Activated CD4-positive, alpha-beta T cell treated with anti-CD3 and anti-CD28 coated beads, Interleukin-2, amount 10 ng/mL, durations not matched to agents 7 days and 5 days (primary cell): ENCODE results near the gene SLC49A3. TPM values are rescaled to one million over a fixed set of nuclear protein-coding genes. Genes with fewer than 3 reads are reported as not detected.
"Not testable (repeated sequence)": the region's sequence is repeated elsewhere in the genome, so short reads cannot be mapped to it uniquely, and the experiment has no call there.

Experiments
- CTCF ChIA-PET: fragments of 350-600 bp; sonication (Branson Sonifier 250); formaldehyde crosslinking; loops from one replicate; lab custom pipeline; 2021; ENCODE audit warnings: antibody characterized with exemption; lab: Charles Lee
- POLR2A ChIA-PET: fragments of 350-600 bp; sonication (Branson Sonifier 250); formaldehyde crosslinking; loops from one replicate; lab custom pipeline; 2021; ENCODE audit warnings: antibody characterized with exemption; lab: Charles Lee
- DNase-seq: peaks from one replicate; pipeline ENCODE4 v3.0.0-alpha.2; 2020
- H3K27ac Mint-ChIP-seq: one replicate; pipeline ENCODE4 v1.8.0; 2021; ENCODE audit warnings: mild to moderate bottlenecking, moderate library complexity, mixed read lengths
- H3K27me3 Mint-ChIP-seq: one replicate; pipeline ENCODE4 v1.8.0; 2021; ENCODE audit warnings: mixed read lengths
- H3K36me3 Mint-ChIP-seq: one replicate; pipeline ENCODE4 v1.8.0; 2021; ENCODE audit warnings: low read depth, mixed read lengths
- H3K4me1 Mint-ChIP-seq: one replicate; pipeline ENCODE4 v1.8.0; 2021; ENCODE audit warnings: mixed read lengths
- H3K4me3 Mint-ChIP-seq: one replicate; pipeline ENCODE4 v1.8.0; 2021; ENCODE audit warnings: mild to moderate bottlenecking, moderate library complexity, mixed read lengths
- H3K9me3 Mint-ChIP-seq: one replicate; pipeline ENCODE4 v1.8.0; 2021; ENCODE audit warnings: mixed read lengths
- total RNA-seq, 2 experiments: library from RNA; stranded (reverse); gene quantifications; one replicate each; pipeline ENCODE4 v1.2.3, GENCODE V29; 2021

The SLC49A3 gene
- total RNA-seq, 2 experiments from 2014 or later = 0.35 TPM; not detected in 1

DNA sequence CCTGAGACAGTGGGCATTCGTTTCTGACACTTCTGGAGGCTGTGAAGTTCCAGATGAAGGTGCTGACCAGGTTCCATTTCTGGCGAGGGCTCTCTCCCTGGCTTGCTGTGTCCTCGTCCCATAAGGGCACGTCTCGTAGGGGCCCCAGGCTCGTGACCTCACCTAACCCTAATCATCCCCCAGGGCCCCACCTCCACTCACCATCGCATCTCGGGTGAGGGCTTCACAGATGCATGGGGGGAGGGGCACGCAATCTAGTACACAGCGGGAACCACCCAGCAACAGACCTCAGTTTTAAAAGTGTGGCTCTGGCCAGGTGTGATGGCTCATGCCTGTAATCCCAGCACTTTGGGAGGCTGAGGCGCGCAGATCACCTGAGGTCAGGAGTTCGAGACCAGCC is 41.5 kb downstream of the SLC49A3 start:
- DNase-seq = no peak
- ChIA-PET POLR2A (no interaction called here), CTCF (interaction anchor here (2.2 kb wide), 1 partner anchor 23 kb away, joined by 5 read pairs; the partner anchor contains the start of gene PDE6B)
- Mint-ChIP-seq H3K4me3 (no peak overlapping the region), H3K4me1 (peaks cover 5% of the 10 kb centered on the region), H3K36me3 (no peaks in the 10 kb centered on the region), H3K27ac (no peak overlapping the region), H3K9me3 (peaks cover 14% of the 10 kb centered on the region), H3K27me3 (peaks cover 3% of the 10 kb centered on the region)

GRCh38 chr4:646460-646859 is 42.5 kb downstream of the SLC49A3 start:
- DNase-seq = no peak
- H3K36me3 Mint-ChIP-seq = no peaks in the 10 kb centered on the region
- peaks cover 14% of the 10 kb centered on the region for H3K9me3 Mint-ChIP-seq
- H3K4me1 Mint-ChIP-seq = peaks cover 5% of the 10 kb centered on the region
- no peak overlapping the region for H3K27ac Mint-ChIP-seq
- ChIA-PET CTCF (no interaction called here), POLR2A (no interaction called here)
- H3K27me3 Mint-ChIP-seq = peaks cover 3% of the 10 kb centered on the region
- H3K4me3 Mint-ChIP-seq = peak overlapping the region; percentile 20

DNA sequence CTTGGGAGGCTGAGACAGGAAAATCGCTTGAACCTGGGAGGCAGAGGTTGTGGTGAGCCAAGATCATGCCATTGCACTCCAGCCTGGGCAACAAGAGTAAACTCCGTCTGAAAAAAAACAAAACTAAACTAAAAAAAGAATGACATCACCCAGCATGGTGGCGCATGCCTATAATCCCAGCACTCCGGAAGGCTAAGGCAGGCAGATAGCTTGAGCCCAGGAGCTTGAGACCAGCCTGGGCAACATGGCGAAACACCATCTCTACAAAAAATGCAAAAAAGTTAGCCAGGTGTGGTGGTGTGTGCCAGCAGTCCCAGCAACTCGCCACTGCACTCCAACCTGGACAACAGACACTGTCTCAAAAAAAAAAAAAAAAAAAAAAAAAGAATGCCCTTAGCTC is 46.6 kb downstream of the SLC49A3 start:
- CTCF ChIA-PET = interaction anchor here (1.5 kb wide), 1 partner anchor 95 kb away, joined by 4 read pairs; no protein-coding TSS in a partner anchor
- H3K27me3 Mint-ChIP-seq, H3K4me3 Mint-ChIP-seq, POLR2A ChIA-PET, H3K27ac Mint-ChIP-seq, DNase-seq, H3K4me1 Mint-ChIP-seq, H3K36me3 Mint-ChIP-seq: not testable (repeated sequence)
- peaks cover 16% of the 10 kb centered on the region for H3K9me3 Mint-ChIP-seq

DNA sequence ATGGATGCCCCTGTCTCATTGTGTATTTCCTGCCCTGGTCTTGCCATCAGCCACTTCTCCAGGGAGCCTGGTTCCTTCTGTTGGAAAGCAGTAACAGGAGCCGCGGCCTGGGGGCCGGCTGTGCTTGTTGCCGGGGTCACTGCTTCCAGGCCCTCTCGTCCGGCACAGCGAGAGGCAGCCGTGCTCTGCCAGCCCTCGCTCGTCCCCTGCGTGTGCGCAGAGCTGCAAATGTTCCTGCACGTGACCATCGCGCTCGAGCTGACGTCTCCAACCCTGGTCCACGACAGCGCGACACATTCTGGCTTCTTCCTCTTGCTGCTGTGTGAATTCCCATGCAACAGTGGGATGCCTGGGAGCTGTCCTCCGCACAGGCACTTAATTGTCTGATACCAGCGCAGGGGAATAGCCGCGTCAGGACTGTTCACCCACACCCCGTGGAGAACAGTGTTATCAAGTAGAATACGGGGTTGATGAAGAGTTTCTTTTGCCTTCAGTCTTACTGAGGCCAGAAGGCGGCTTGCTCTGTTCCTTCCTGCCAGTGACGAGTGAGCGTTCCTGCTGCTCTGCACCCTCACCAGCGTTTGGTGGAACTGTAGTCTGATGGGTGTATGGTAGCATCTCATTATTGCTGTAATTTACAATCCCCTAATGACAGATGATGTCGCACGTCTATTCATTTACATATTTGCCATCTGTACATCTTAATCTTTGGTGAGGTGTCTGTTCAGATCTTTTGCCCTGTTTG is 51.2 kb downstream of the SLC49A3 start:
- H3K4me3 Mint-ChIP-seq = no peak overlapping the region
- no peaks in the 10 kb centered on the region for H3K27me3 Mint-ChIP-seq
- peaks cover 4% of the 10 kb centered on the region for H3K9me3 Mint-ChIP-seq
- no peaks in the 10 kb centered on the region for H3K4me1 Mint-ChIP-seq
- H3K36me3 Mint-ChIP-seq = no peaks in the 10 kb centered on the region
- H3K27ac Mint-ChIP-seq = no peak overlapping the region
- ChIA-PET POLR2A (no interaction called here), CTCF (interaction anchor here (0.5 kb wide), 1 partner anchor 52 kb away, joined by 3 read pairs; no protein-coding TSS in a partner anchor)
- DNase-seq = no peak

DNA sequence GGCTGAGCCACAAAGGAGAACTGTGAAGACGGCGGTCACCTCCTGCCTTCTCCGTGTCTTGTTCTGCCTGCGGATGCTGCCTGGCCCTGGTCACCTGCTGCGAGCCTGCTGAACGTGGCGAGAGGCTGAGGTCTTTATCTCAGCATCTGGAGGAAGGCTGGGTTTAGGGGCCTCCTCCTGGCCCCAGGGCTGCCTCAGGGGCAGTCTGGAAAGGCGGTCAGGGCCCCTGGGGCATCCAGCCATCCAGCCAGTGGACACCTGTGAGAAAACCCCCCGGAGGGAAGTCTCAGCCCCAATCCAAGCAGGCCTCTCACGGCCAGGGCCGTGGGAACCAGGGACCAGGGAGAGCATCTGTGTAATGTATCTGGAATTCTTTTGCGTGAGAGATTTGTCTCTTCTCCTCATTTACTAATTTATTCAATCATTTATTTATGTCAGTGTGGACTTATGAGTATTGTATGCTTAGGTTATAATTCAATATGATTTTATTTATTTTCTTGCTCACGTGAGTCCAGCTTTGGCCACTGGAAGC is 52.3 kb downstream of the SLC49A3 start:
- Mint-ChIP-seq H3K27me3 (no peaks in the 10 kb centered on the region), H3K36me3 (no peaks in the 10 kb centered on the region), H3K9me3 (peaks cover 9% of the 10 kb centered on the region), H3K27ac (no peak overlapping the region), H3K4me1 (no peaks in the 10 kb centered on the region), H3K4me3 (no peak overlapping the region)
- POLR2A ChIA-PET = no interaction called here
- no peak for DNase-seq
- CTCF ChIA-PET = no interaction called here

GRCh38 chr4:635851-636627 is 52.9 kb downstream of the SLC49A3 start:
- H3K36me3 Mint-ChIP-seq = no peaks in the 10 kb centered on the region
- H3K27me3 Mint-ChIP-seq = no peaks in the 10 kb centered on the region
- no peaks in the 10 kb centered on the region for H3K4me1 Mint-ChIP-seq
- H3K27ac Mint-ChIP-seq = no peak overlapping the region
- POLR2A ChIA-PET = no interaction called here
- no peak overlapping the region for H3K4me3 Mint-ChIP-seq
- H3K9me3 Mint-ChIP-seq = peaks cover 12% of the 10 kb centered on the region
- DNase-seq = no peak
- CTCF ChIA-PET = no interaction called here

GRCh38 chr4:635066-635835 is 53.7 kb downstream of the SLC49A3 start:
- DNase-seq, H3K27me3 Mint-ChIP-seq, CTCF ChIA-PET, H3K27ac Mint-ChIP-seq, POLR2A ChIA-PET, H3K36me3 Mint-ChIP-seq, H3K4me1 Mint-ChIP-seq, H3K4me3 Mint-ChIP-seq: not testable (repeated sequence)
- peaks cover 14% of the 10 kb centered on the region for H3K9me3 Mint-ChIP-seq

- no peak overlapping the region for H3K27ac Mint-ChIP-seq
- no peak overlapping the region for H3K4me3 Mint-ChIP-seq
- CTCF ChIA-PET = no interaction called here
- no peaks in the 10 kb centered on the region for H3K4me1 Mint-ChIP-seq
- POLR2A ChIA-PET = no interaction called here
- no peak for DNase-seq
- peaks cover 14% of the 10 kb centered on the region for H3K9me3 Mint-ChIP-seq
- H3K27me3 Mint-ChIP-seq = no peaks in the 10 kb centered on the region
- H3K36me3 Mint-ChIP-seq = no peaks in the 10 kb centered on the region
These were observed 54.4 kb downstream of the SLC49A3 start for GRCh38 chr4:634599-634985.

GRCh38 chr4:633976-634598 is 54.9 kb downstream of the SLC49A3 start:
- H3K27ac Mint-ChIP-seq = no peak overlapping the region
- no peaks in the 10 kb centered on the region for H3K36me3 Mint-ChIP-seq
- no peak overlapping the region for H3K4me3 Mint-ChIP-seq
- POLR2A ChIA-PET = no interaction called here
- H3K4me1 Mint-ChIP-seq = no peaks in the 10 kb centered on the region
- H3K9me3 Mint-ChIP-seq = peaks cover 14% of the 10 kb centered on the region
- CTCF ChIA-PET = no interaction called here
- H3K27me3 Mint-ChIP-seq = no peaks in the 10 kb centered on the region
- no peak for DNase-seq

DNA sequence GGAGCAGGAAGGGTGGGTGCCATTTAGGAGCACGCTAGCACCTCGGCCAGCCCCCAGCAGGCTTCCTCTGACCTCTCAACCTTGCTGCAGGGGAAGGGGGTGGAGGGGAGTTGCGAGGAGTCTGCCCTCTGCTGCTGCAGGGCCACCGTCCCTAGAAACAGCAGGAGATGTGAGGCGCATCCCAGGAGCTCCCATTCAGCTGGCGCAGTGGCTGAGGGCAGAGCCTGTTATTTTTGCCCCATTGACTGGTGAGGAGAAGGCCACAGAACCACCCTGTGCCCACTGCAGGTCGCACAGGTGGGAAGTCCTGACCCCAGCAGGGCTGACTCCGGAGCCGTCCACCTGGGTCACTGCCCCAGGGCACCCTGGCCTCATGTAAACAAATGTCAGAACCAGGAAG is 55.5 kb downstream of the SLC49A3 start:
- DNase-seq = no peak
- Mint-ChIP-seq H3K9me3 (peaks cover 14% of the 10 kb centered on the region), H3K27ac (no peak overlapping the region), H3K36me3 (no peaks in the 10 kb centered on the region), H3K27me3 (no peaks in the 10 kb centered on the region), H3K4me3 (no peak overlapping the region), H3K4me1 (no peaks in the 10 kb centered on the region)
- ChIA-PET CTCF (no interaction called here), POLR2A (no interaction called here)

DNA sequence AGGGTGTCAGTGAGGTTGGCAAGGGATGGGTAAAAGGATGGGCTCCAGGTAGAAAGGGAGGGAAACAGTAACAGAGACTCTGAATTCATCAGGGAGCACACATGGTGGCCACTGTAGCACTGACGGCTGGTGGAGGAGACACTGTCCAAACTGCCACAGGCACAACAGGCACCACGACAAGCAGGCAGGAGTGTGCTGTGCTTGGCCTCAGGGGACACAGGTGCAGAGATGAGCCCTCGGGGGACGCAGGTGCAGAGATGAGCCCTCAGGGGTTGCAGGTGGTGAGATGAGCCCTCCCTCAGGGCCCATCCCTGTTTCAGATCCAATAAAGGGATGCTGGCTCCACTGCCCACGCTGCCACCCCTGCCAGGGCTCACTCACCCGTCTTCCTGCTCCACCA is 56.0 kb downstream of the SLC49A3 start:
- POLR2A ChIA-PET = no interaction called here
- no peaks in the 10 kb centered on the region for H3K4me1 Mint-ChIP-seq
- DNase-seq = no peak
- peaks cover 14% of the 10 kb centered on the region for H3K9me3 Mint-ChIP-seq
- H3K36me3 Mint-ChIP-seq = no peaks in the 10 kb centered on the region
- H3K27me3 Mint-ChIP-seq = no peaks in the 10 kb centered on the region
- no peak overlapping the region for H3K27ac Mint-ChIP-seq
- CTCF ChIA-PET = no interaction called here
- no peak overlapping the region for H3K4me3 Mint-ChIP-seq

DNA sequence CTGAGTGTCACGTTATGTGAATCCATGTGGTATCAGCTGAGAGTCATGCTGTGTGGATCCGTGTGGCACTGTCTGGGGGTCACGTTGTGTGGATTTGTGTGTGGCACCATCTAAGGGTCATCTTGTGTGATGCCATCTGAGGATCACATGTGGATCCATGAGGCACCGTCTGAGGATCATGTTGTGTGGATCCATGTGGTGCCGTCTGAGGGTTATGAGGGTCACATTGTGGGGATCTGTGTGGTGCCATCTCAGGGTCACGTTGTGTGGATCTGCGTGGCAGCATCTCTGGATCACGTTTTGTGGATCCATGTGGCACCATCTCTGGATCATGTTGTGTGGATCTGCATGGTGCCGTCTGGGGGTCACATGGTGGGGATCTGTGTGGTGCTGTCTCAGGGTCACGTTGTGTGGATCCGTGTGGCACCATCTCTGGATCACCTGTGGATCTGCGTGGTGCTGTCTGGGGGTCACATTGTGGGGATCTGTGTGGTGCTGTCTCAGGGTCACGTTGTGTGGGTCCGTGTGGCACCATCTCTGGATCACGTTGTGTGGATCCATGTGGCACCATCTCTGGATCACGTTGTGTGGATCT is 56.7 kb downstream of the SLC49A3 start:
- H3K27me3 Mint-ChIP-seq = no peaks in the 10 kb centered on the region
- no peak overlapping the region for H3K4me3 Mint-ChIP-seq
- POLR2A ChIA-PET = no interaction called here
- no peaks in the 10 kb centered on the region for H3K4me1 Mint-ChIP-seq
- peaks cover 14% of the 10 kb centered on the region for H3K9me3 Mint-ChIP-seq
- H3K27ac Mint-ChIP-seq = no peak overlapping the region
- no peaks in the 10 kb centered on the region for H3K36me3 Mint-ChIP-seq
- DNase-seq = no peak
- CTCF ChIA-PET = no interaction called here
